ENCODE measurements around the gene PHF2. TPM values are rescaled to one million over a fixed set of nuclear protein-coding genes. Genes with fewer than 3 reads are reported as not detected.
A peak's percentile ranks its signal among the peaks of the same experiment; 100 is the strongest.

PHF2 gene
- total and polyA plus RNA-seq, 9 of the 15 experiments (the other 6 are each of a cell fraction or from before 2014, with no cell fraction given): 0.37 to 14.4 (median 8.1) TPM

GRCh38 chr9:93681269-93682154, 105.1 kb downstream of the PHF2 start (continued):
- no peak for TF ChIP-seq HIVEP1 (CRISPR knock-in tag; IDR thresholded peaks at IDR 0.05)

GRCh38 chr9:93682155-93682968, 106.0 kb downstream of the PHF2 start:
- Histone ChIP-seq H3K27ac (ENCODE audit: extremely low read depth, low read depth, low read length) (no peak overlapping the region), H3K36me3 (ENCODE audit: control insufficient read depth, insufficient read depth, low read length) (peaks cover 4% of the 10 kb centered on the region; the same call in 1 of the 3 replicates), H3K4me1 (replicated peaks in 1 of 2; ENCODE audit: control insufficient read depth in 2 of 2, insufficient read depth in 2 of 2, low read length in 2 of 2) (peaks cover 0 to 18% of the 10 kb centered on the region in 2 experiments; a peak in 1 of 5 replicates), H3K9me3 (replicated peaks; ENCODE audit: control insufficient read depth, insufficient read depth, low read depth, low read length) (no peaks in the 10 kb centered on the region), H3K79me2 (ENCODE audit: control insufficient read depth, insufficient read depth, low read length) (no peaks in the 10 kb centered on the region), H4K20me1 (replicated peaks; ENCODE audit: control insufficient read depth, insufficient read depth, low read length) (no peaks in the 10 kb centered on the region), H3K4me3 (no peak overlapping the region), H3K27me3 (ENCODE audit: control insufficient read depth in 2 of 2, insufficient read depth in 2 of 2, low read length in 2 of 2) (no peaks in the 10 kb centered on the region), H3K9ac (ENCODE audit: insufficient read depth in 1 of 2, low read depth in 2 of 2, low read length in 2 of 2) (no peak overlapping the region), H3K4me2 (ENCODE audit: insufficient read depth, low read length) (no peak overlapping the region), H3K9me1 (ENCODE audit: control insufficient read depth, insufficient read depth, low read length) (no peaks in the 10 kb centered on the region), H2AFZ (ENCODE audit: low read depth, low read length) (no peak overlapping the region; the same call in 1 of the 2 replicates)
- BruUV-seq (replicated peaks): no TSS peak
- FAIRE-seq (peak; percentile 88), DNase-seq (ENCODE audit: extremely low read depth in 1 of 4, low spot score in 3 of 4) (peak; percentile 72 to 79 (median 78)), ATAC-seq (peak; percentile 88)
- 13% methylated on average over 17 of the region's 19 CpGs for WGBS (ENCODE audit: insufficient coverage, low coverage, missing lambda C conversion rate)
- POLR2A ChIA-PET: no interaction called here
- intact Hi-C loops (cut with micrococcal nuclease): loop anchor here (1.0 to 10.0 kb wide), 4 partner anchors 142 to 530 kb away; no protein-coding TSS in a partner anchor
- in situ Hi-C loops (cut with MboI): loop anchor here (25.0 kb wide), 1 partner anchor 530 kb away; no protein-coding TSS in a partner anchor
- CTCF ChIA-PET (ENCODE audit: low intra/inter-chr PET ratio): interaction anchor here (1.8 to 2.2 kb wide), 3 partner anchors 280 to 531 kb away, joined by 10 to 28 read pairs (median 20); no protein-coding TSS in a partner anchor
- no peak for TF ChIP-seq ZNF76 (CRISPR knock-in tag; IDR thresholded peaks at IDR 0.05; ENCODE audit: borderline replicate concordance)
- no peak for TF ChIP-seq FOXA1 (IDR thresholded peaks at IDR 0.05; ENCODE audit: borderline replicate concordance)
- TF ChIP-seq CEBPG (CRISPR knock-in tag; IDR thresholded peaks at IDR 0.05): no peak
- no peak for TF ChIP-seq CEBPG (tag; conservative IDR thresholded peaks at IDR 0.05 in 1 of 2, IDR thresholded peaks at IDR 0.05 in 1 of 2)
- TF ChIP-seq RAD21 (CRISPR knock-in tag; conservative IDR thresholded peaks at IDR 0.05 in 1 of 2, IDR thresholded peaks at IDR 0.05 in 1 of 2): peak; percentile 83 to 89
- peak; percentile 79; the same call in 1 of the 2 replicates for TF ChIP-seq STAG1 (CRISPR knock-in tag; IDR thresholded peaks at IDR 0.05; ENCODE audit: borderline replicate concordance)
- TF ChIP-seq KLF16 (IDR thresholded peaks at IDR 0.05): 0 out of 2 replicates have a peak, but pooled peaks have one; percentile 12
- peak; percentile 85 for TF ChIP-seq SMC3 (conservative IDR thresholded peaks at IDR 0.05; ENCODE audit: insufficient read depth, low read depth, low read length)
- TF ChIP-seq CC2D1A (IDR thresholded peaks at IDR 0.05): peak; percentile 69; the same call in 1 of the 2 replicates
- TF ChIP-seq GTF2A2 (tag; IDR thresholded peaks at IDR 0.05): no peak
- TF ChIP-seq DEAF1 (CRISPR knock-in tag; IDR thresholded peaks at IDR 0.05): peak; percentile 74
